ENCODE data around the gene TFPI. TPM values are rescaled to one million over a fixed set of nuclear protein-coding genes. Genes with fewer than 3 reads are reported as not detected.
A peak's percentile ranks its signal among the peaks of the same experiment; 100 is the strongest.

TFPI gene
- total RNA-seq, 1 donor from 2014 or later: 19.0 TPM

GRCh38 chr2:187493877-187494568 is 60.2 kb downstream of the TFPI start:
- peaks cover 28% of the 10 kb centered on the region for H3K36me3 ChIP-seq
- no peaks in the 10 kb centered on the region for H3K27me3 ChIP-seq (ENCODE audit: low read depth)
- H3K4me1 ChIP-seq: no peaks in the 10 kb centered on the region
- H3K27ac ChIP-seq (replicated peaks): no peak overlapping the region
- DNase-seq: no peak
- TF ChIP-seq CTCF (IDR thresholded peaks at IDR 0.05; ENCODE audit: borderline replicate concordance): no peak
- intact Hi-C loops (cut with micrococcal nuclease): no loop called here
- H3K4me3 ChIP-seq: no peak overlapping the region
- peaks cover 20% of the 10 kb centered on the region for H3K9me3 ChIP-seq (replicated peaks)

GRCh38 chr2:187493180-187493579 is 61.1 kb downstream of the TFPI start:
- intact Hi-C loops (cut with micrococcal nuclease): no loop called here
- Histone ChIP-seq H3K4me1 (no peaks in the 10 kb centered on the region), H3K27me3 (ENCODE audit: low read depth) (no peaks in the 10 kb centered on the region), H3K4me3 (no peak overlapping the region), H3K27ac (replicated peaks) (no peak overlapping the region), H3K36me3 (peaks cover 28% of the 10 kb centered on the region), H3K9me3 (replicated peaks) (peaks cover 20% of the 10 kb centered on the region)
- no peak for DNase-seq
- TF ChIP-seq CTCF (IDR thresholded peaks at IDR 0.05; ENCODE audit: borderline replicate concordance): no peak

- intact Hi-C loops (cut with micrococcal nuclease): no loop called here
- TF ChIP-seq CTCF (IDR thresholded peaks at IDR 0.05; ENCODE audit: borderline replicate concordance): no peak
- H3K4me1 ChIP-seq: peaks cover 12% of the 10 kb centered on the region
Measured at GRCh38 chr2:187486241-187486640, 68.0 kb downstream of the TFPI start.

GRCh38 chr2:187485523-187485922 is 68.7 kb downstream of the TFPI start:
- intact Hi-C loops (cut with micrococcal nuclease): no loop called here
- DNase-seq: no peak
- no peak for TF ChIP-seq CTCF (IDR thresholded peaks at IDR 0.05; ENCODE audit: borderline replicate concordance)
- H3K27me3 ChIP-seq (ENCODE audit: low read depth): no peaks in the 10 kb centered on the region
- peak overlapping the region; percentile 50 for H3K27ac ChIP-seq (replicated peaks)
- H3K36me3 ChIP-seq: peaks cover 4% of the 10 kb centered on the region
- H3K9me3 ChIP-seq (replicated peaks): no peaks in the 10 kb centered on the region
- H3K4me3 ChIP-seq: peak overlapping the region; percentile 8
- H3K4me1 ChIP-seq: peaks cover 12% of the 10 kb centered on the region

More at GRCh38 chr2:187486241-187486640, 68.0 kb downstream of the TFPI start:
- DNase-seq: no peak
- Histone ChIP-seq H3K9me3 (replicated peaks) (no peaks in the 10 kb centered on the region), H3K27me3 (ENCODE audit: low read depth) (no peaks in the 10 kb centered on the region), H3K27ac (replicated peaks) (peak overlapping the region; percentile 26), H3K4me3 (no peak overlapping the region), H3K36me3 (peaks cover 4% of the 10 kb centered on the region)

- no peak for TF ChIP-seq CTCF (IDR thresholded peaks at IDR 0.05; ENCODE audit: borderline replicate concordance)
- Histone ChIP-seq H3K36me3 (peaks cover 4% of the 10 kb centered on the region), H3K9me3 (replicated peaks) (no peaks in the 10 kb centered on the region), H3K27me3 (ENCODE audit: low read depth) (no peaks in the 10 kb centered on the region), H3K27ac (replicated peaks) (peak overlapping the region; percentile 50), H3K4me1 (peaks cover 12% of the 10 kb centered on the region), H3K4me3 (no peak overlapping the region)
- DNase-seq: no peak
- intact Hi-C loops (cut with micrococcal nuclease): no loop called here
Measured at GRCh38 chr2:187483537-187483936, 70.7 kb downstream of the TFPI start.

Measured in left ventricle myocardium inferior (tissue), 1 donor.